Fibroblast of the aortic adventitia (primary cell): ENCODE results near the gene ADA. TPM values are rescaled to one million over a fixed set of nuclear protein-coding genes. Genes with fewer than 3 reads are reported as not detected.

ENCODE experiments used
- DNase-seq: peaks from one replicate; pipeline ENCODE4 v3.0.0-alpha.2; 2010; ENCODE audit warnings: low read depth
- H3K4me3 ChIP-seq: 2 replicates; pipeline ENCODE4 v1.5.1; 2011; ENCODE audit warnings: low read depth, mild to moderate bottlenecking, control low read depth, low read length, moderate library complexity
- CTCF ChIP-seq: IDR thresholded peaks from 2 replicates; pipeline ENCODE4 v1.5.1; 2011; ENCODE audit warnings: mild to moderate bottlenecking, low read length, control low read depth, inconsistent platforms; ENCODE audit not compliant: insufficient read depth
- total RNA-seq: library from RNA; depleted of rRNA; stranded (reverse); fragments of >200 nt; gene quantifications from 2 replicates; pipeline ENCODE4 v1.2.3, GENCODE V29; 2012; ENCODE audit warnings: low replicate concordance

Gene ADA
- total RNA-seq, 1 donor: 4.6 TPM

GRCh38 chr20:44597930-44598329, 53.6 kb downstream of the ADA start:
- H3K4me3 ChIP-seq: no peak overlapping the region
- DNase-seq: peak; percentile 52
- TF ChIP-seq CTCF: no peak

GRCh38 chr20:44597516-44597915, 54.0 kb downstream of the ADA start:
- no peak overlapping the region for H3K4me3 ChIP-seq
- no peak for DNase-seq
- TF ChIP-seq CTCF: no peak

- no peak for DNase-seq
- no peak for TF ChIP-seq CTCF
- no peak overlapping the region for H3K4me3 ChIP-seq
Observed at GRCh38 chr20:44596876-44597275, 54.6 kb downstream of the ADA start.

GRCh38 chr20:44596010-44596409, 55.5 kb downstream of the ADA start:
- DNase-seq: no peak
- no peak for TF ChIP-seq CTCF

GRCh38 chr20:44594730-44595129, 56.8 kb downstream of the ADA start:
- peak; percentile 67 for DNase-seq
- H3K4me3 ChIP-seq: no peak overlapping the region
- TF ChIP-seq CTCF: no peak

More at GRCh38 chr20:44596010-44596409, 55.5 kb downstream of the ADA start:
- no peak overlapping the region for H3K4me3 ChIP-seq

- no peak for DNase-seq
- H3K4me3 ChIP-seq: no peak overlapping the region
- TF ChIP-seq CTCF: no peak
Observed at GRCh38 chr20:44593751-44594150, 57.7 kb downstream of the ADA start.

- no peak for DNase-seq
- no peak for TF ChIP-seq CTCF
- no peak overlapping the region for H3K4me3 ChIP-seq
Observed at GRCh38 chr20:44592366-44592765, 59.1 kb downstream of the ADA start.
